Fibroblast of the aortic adventitia (primary cell): Measurements from ENCODE around the gene CATSPERD. TPM values are rescaled to one million over a fixed set of nuclear protein-coding genes. Genes with fewer than 3 reads are reported as not detected.
"Not testable (repeated sequence)": the region's sequence is repeated elsewhere in the genome, so short reads cannot be mapped to it uniquely, and the experiment has no call there.

Source experiments
- DNase-seq: peaks from one replicate; pipeline ENCODE4 v3.0.0-alpha.2; 2010; ENCODE audit warnings: low read depth
- H3K4me3 ChIP-seq: 2 replicates; pipeline ENCODE4 v1.5.1; 2011; ENCODE audit warnings: low read depth, mild to moderate bottlenecking, control low read depth, low read length, moderate library complexity
- total RNA-seq: library from RNA; depleted of rRNA; stranded (reverse); fragments of >200 nt; gene quantifications from 2 replicates; pipeline ENCODE4 v1.2.3, GENCODE V29; 2012; ENCODE audit warnings: low replicate concordance
- TF ChIP-seq, protein P1 (sequence below): IDR thresholded peaks from 2 replicates; pipeline ENCODE4 v1.5.1; 2011; ENCODE audit warnings: mild to moderate bottlenecking, low read length, control low read depth, inconsistent platforms; ENCODE audit not compliant: insufficient read depth

CATSPERD gene
- total RNA-seq, 1 donor = not detected

DNA sequence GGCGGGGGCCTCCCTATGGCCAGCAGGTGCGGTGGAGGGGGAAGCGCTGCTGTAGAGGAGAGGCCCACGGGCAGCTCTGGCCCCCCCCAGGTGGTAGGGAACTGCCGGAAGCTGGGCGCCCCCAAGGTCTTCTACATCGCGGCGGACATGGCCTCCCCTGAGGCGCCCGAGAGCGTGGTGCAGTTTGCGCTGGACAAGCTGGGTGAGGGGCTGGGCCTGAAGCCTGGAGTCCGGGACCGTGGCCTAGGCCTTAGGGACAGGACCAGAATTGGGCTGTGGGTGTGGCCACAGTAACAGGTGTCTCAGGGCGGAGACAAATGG, 34.2 kb upstream of the CATSPERD start:
- peak overlapping the region; percentile 70 for H3K4me3 ChIP-seq
- no peak for DNase-seq
- TF ChIP-seq, protein P1, sequence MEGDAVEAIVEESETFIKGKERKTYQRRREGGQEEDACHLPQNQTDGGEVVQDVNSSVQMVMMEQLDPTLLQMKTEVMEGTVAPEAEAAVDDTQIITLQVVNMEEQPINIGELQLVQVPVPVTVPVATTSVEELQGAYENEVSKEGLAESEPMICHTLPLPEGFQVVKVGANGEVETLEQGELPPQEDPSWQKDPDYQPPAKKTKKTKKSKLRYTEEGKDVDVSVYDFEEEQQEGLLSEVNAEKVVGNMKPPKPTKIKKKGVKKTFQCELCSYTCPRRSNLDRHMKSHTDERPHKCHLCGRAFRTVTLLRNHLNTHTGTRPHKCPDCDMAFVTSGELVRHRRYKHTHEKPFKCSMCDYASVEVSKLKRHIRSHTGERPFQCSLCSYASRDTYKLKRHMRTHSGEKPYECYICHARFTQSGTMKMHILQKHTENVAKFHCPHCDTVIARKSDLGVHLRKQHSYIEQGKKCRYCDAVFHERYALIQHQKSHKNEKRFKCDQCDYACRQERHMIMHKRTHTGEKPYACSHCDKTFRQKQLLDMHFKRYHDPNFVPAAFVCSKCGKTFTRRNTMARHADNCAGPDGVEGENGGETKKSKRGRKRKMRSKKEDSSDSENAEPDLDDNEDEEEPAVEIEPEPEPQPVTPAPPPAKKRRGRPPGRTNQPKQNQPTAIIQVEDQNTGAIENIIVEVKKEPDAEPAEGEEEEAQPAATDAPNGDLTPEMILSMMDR = no peak

DNA sequence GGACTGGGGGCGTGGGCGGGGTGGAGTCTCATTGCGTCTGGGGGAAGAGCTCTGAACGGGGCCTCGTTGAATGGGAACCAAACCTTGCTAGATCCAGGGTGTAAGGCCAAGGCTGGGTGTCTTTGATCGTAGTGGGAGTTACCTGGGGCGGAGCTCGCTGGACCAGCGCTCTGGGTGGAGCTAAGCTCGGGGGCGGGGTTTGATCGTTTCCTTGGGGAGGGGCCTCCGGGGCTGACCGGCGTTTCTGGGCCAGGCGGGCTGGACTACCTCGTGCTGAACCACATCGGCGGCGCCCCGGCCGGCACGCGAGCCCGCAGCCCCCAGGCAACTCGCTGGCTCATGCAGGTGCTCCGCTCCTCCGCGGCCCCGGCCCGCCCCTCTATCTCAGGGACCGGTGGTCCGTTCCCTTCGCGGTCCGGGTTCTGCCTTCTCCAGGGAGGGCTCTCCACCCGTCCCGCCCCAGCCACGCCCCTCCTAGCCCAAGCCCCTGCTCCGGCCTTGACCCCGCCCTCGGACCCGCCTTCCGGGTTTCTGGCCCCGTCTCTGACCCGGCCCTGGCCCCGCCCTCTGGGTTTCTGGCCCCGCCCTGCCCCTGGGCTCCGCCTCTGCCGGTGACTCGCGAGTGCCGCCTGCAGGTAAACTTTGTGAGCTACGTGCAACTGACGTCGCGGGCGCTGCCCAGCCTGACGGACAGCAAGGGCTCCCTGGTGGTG, 33.6 kb upstream of the CATSPERD start:
- DNase-seq = peak; percentile 90
- H3K4me3 ChIP-seq = peak overlapping the region; percentile 70
- TF ChIP-seq, protein P1 = peak; percentile 90

DNA sequence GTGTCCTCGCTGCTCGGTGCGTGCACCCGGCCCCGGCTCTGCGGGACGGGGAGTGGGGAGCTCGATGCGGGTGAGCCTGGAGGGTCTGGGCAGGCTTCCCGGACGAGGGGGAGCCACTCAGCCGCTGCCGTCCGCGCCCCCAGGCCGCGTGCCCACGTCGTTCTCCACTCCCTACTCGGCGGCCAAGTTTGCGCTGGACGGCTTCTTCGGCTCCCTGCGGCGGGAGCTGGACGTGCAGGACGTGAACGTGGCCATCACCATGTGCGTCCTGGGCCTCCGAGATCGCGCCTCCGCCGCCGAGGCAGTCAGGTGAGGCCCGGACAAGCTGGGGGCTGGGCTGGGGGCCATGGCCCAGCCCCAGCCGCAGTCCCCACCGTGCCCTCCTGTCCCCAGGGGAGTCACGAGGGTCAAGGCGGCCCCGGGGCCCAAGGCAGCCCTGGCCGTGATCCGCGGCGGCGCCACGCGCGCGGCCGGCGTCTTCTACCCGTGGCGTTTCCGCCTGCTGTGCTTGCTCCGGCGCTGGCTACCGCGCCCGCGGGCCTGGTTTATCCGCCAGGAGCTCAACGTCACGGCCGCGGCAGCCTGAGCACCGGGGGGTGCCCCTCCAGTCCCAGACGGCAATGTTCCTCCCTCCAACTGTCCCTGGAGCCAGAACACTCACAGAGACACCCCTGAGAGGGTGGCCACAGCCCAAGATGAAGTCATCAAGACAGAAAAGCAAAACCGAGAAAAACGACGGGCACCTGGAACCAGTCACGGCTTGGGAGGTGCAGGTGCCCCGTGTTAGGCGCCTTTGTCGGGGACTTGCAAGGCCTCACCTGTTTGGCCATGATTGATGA, 32.9 kb upstream of the CATSPERD start:
- peak overlapping the region; percentile 60 for H3K4me3 ChIP-seq
- DNase-seq = no peak
- TF ChIP-seq, protein P1 = no peak

DNA sequence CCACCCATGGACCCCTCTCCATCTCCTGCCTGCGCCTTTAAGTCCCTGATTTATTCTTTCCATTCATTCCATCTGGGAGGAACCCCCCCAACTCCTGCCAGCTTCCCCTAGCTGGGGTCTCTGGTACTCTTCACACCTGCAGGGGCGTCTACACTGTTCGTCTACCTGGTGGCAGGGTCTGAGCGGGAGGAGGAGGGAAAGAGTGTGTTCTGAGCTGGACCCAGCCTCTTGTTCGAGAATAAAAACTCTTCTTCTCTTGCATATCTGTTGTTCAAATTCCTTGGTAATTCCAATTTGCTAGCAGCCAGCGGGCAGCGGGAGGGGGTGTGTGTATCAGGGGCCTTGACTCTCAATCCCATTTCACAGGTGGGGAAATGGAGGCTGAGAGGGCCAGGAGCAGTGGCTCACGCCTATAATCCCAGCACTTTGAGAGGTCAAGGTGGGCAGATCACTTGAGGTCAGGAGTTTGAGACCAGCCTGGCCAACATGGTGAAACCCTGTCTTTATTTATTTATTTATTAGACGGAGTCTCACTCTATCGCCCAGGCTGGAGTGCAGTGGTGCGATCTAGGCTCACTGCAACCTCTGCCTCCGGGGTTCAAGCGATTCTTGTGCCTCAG, 32.1 kb upstream of the CATSPERD start:
- not testable (repeated sequence) for DNase-seq, H3K4me3 ChIP-seq

DNA sequence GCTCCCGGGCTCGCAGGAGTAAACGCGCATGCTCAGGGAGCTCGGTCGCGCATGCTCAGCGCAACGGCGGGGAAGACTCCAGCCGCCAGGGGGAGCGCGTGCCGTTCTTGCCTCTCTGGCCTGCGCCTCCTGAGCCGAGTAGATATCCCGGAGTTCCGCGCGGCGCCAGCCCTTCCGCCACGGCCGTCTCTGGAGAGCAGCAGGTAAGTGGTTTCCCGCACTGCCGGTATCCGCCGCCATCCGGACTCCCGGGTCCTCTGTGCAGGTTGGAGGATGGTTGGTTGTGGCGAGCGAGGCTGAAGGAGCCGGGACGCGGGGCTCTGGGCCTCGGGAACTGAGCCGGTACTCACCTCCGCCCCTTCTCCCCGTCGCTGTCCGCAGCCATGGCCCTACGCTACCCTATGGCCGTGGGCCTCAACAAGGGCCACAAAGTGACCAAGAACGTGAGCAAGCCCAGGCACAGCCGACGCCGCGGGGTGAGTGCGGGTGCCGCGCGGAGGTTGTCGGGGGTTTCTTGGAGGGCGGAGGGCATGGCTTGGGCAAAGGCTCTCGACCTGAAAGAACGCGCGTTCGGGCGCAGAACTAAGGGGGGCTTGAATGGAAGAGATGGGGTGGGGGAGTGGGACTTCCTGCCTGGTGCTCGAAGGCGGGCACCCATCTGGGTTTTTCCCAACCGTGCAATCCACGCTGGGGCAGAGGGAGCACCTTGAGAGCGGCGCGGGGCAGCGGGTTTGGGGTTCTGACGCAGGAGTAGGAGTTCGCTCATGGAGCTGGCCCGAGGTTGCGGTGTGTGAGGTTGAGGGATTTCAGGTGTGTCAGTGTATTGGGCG, 30.1 kb upstream of the CATSPERD start, which contains the start of gene RPL36:
Gene RPL36 (plus strand): TSS at position 171 of the 830 bp plus-strand sequence. CDS start 213 bp downstream, at position 384.
- H3K4me3 ChIP-seq = peak within 1 kb of the TSS; percentile 93
- TF ChIP-seq, protein P1 = peak; percentile 96
- peak; percentile 95 for DNase-seq

DNA sequence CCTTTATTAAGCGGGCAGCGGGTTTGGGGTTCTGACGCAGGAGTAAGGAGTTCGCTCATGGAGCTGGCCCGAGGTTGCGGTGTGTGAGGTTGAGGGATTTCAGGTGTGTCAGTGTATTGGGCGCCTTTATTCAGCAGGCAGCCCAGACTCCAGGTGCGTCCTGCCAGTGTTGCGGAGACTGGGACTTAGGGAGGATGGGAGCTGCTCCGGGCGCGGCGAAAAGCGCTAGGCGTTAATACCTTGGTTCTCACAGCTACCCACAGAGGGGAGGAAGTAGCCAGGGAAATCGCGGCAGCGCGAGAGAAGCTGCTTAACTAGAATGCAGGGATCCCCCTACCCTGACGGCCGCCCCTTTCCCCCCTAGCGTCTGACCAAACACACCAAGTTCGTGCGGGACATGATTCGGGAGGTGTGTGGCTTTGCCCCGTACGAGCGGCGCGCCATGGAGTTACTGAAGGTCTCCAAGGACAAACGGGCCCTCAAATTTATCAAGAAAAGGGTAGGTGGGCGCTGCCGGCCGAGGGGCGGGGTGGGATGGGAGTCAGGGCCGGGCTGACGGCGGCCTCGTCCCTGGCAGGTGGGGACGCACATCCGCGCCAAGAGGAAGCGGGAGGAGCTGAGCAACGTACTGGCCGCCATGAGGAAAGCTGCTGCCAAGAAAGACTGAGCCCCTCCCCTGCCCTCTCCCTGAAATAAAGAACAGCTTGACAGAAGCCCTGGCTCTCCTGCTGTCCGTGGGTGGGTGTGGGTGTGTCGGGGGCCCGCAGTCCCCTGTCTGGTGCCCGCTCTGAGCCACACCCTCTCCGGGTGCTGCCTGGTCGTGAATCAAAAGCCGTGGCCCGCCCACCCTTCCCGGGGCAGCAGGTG, 29.2 kb upstream of the CATSPERD start:
- TF ChIP-seq, protein P1 = no peak
- peak; percentile 78 for DNase-seq
- H3K4me3 ChIP-seq = peak overlapping the region; percentile 93
